Suprapubic skin (tissue), 4 donors: ENCODE measurements around the gene SLC13A5. TPM values are rescaled to one million over a fixed set of nuclear protein-coding genes. Genes with fewer than 3 reads are reported as not detected.

Experiments used
- DNase-seq, 2 donors: peaks; one replicate each; pipeline ENCODE4 v3.0.0-alpha.2; 2019; ENCODE audit warnings: low spot score in 2 of 2
- H3K27ac ChIP-seq: fragments of 200-600 bp; sonication (generic); one replicate; pipeline ENCODE4 v1.5.1; 2019
- H3K27me3 ChIP-seq: fragments of 200-600 bp; sonication (generic); one replicate; pipeline ENCODE4 v1.5.1; 2019
- H3K36me3 ChIP-seq: fragments of 200-600 bp; sonication (generic); one replicate; pipeline ENCODE4 v1.5.1; 2019
- H3K4me1 ChIP-seq: fragments of 200-600 bp; sonication (generic); one replicate; pipeline ENCODE4 v1.5.1; 2019
- H3K4me3 ChIP-seq: fragments of 200-600 bp; sonication (generic); one replicate; pipeline ENCODE4 v1.5.1; 2019; ENCODE audit warnings: mild to moderate bottlenecking
- H3K9me3 ChIP-seq: fragments of 200-600 bp; sonication (generic); one replicate; pipeline ENCODE4 v1.5.1; 2019
- EP300 ChIP-seq: sonication (generic); formaldehyde crosslinking; IDR thresholded peaks from one replicate; pipeline ENCODE4 v1.6.1; 2017; ENCODE audit warnings: antibody characterized with exemption
- POLR2A ChIP-seq, 2 donors: fragments of 450-650 bp; IDR thresholded peaks; one replicate each; pipeline ENCODE4 v1.6.1; 2017; ENCODE audit warnings: antibody characterized with exemption in 2 of 2, mild to moderate bottlenecking in 2 of 2, moderate library complexity in 2 of 2
- POLR2AphosphoS5 ChIP-seq, 3 donors: sonication (generic); formaldehyde crosslinking; IDR thresholded peaks; one replicate each; pipeline ENCODE4 v1.6.1; 2017; ENCODE audit warnings: antibody characterized with exemption in 3 of 3
- whole genome bisulfite sequencing: methylation state at CpG from one replicate; pipeline ENCODE4 v1.1.5; 2018; 5-methylcytosine and 5-hydroxymethylcytosine counted together
- total RNA-seq, 4 donors: library from RNA; depleted of rRNA; stranded (reverse); fragments of >200 nt; gene quantifications; one replicate each; pipeline ENCODE4 v1.1.0, GENCODE V29; 2016
- TF ChIP-seq, protein P1 (sequence below), 2 donors: fragments of 200-600 bp in 1 of 2; fragments of 450-650 bp in 1 of 2; sonication (generic) in 1 of 2; IDR thresholded peaks; one replicate each; pipeline ENCODE4 v1.5.1; 2016 to 2019; ENCODE audit warnings: antibody characterized with exemption in 2 of 2, mild to moderate bottlenecking in 1 of 2, moderate library complexity in 1 of 2

SLC13A5 gene
- total RNA-seq, 4 donors from 2014 or later = 0.72 TPM; not detected in 3

DNA sequence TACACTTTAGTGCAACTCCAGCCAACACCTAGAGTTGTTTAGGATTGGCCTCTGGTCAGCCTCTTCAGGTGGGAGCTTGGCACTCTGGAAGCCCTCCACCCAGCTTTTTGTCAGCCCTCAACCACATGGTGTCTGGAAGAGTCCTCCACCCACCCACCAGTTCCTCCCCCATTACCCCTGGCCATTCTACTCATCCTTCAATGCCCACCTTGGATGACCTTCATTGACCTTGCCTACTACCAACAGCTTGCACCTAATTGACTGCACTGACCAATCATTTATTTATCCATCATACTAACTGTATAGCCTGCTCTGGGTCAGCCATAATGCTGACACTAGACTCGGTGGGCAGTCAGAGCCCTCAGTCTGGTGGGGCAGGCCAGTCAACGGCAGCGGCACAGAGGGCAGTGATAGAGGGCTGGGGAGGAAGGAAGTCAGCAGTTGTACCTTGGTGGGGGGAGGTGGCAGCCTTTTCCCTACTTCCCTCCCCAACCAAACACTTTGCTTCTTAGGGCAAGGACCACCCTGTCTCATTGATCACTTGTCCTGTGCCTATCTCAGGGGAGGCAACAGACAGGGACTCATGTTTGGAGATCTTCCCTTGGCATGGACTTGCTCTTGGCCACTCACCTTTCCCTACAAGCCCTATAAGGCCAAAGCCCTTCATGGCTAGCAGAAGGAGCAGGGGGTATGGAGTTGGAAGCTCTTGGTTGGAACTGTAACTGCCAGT is 29.3 kb downstream of the SLC13A5 start:
- Histone ChIP-seq H3K27ac (no peak overlapping the region), H3K4me3 (no peak overlapping the region), H3K4me1 (no peaks in the 10 kb centered on the region), H3K36me3 (no peaks in the 10 kb centered on the region), H3K9me3 (no peaks in the 10 kb centered on the region), H3K27me3 (peaks cover 24% of the 10 kb centered on the region)
- 93% methylated on average over 3 of the region's 3 CpGs for WGBS
- DNase-seq = no peak
- TF ChIP-seq POLR2AphosphoS5 (IDR thresholded peaks at IDR 0.05) (no peak), POLR2A (IDR thresholded peaks at IDR 0.05) (no peak), EP300 (no peak)
- TF ChIP-seq, protein P1, sequence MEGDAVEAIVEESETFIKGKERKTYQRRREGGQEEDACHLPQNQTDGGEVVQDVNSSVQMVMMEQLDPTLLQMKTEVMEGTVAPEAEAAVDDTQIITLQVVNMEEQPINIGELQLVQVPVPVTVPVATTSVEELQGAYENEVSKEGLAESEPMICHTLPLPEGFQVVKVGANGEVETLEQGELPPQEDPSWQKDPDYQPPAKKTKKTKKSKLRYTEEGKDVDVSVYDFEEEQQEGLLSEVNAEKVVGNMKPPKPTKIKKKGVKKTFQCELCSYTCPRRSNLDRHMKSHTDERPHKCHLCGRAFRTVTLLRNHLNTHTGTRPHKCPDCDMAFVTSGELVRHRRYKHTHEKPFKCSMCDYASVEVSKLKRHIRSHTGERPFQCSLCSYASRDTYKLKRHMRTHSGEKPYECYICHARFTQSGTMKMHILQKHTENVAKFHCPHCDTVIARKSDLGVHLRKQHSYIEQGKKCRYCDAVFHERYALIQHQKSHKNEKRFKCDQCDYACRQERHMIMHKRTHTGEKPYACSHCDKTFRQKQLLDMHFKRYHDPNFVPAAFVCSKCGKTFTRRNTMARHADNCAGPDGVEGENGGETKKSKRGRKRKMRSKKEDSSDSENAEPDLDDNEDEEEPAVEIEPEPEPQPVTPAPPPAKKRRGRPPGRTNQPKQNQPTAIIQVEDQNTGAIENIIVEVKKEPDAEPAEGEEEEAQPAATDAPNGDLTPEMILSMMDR (IDR thresholded peaks at IDR 0.05) = no peak

DNA sequence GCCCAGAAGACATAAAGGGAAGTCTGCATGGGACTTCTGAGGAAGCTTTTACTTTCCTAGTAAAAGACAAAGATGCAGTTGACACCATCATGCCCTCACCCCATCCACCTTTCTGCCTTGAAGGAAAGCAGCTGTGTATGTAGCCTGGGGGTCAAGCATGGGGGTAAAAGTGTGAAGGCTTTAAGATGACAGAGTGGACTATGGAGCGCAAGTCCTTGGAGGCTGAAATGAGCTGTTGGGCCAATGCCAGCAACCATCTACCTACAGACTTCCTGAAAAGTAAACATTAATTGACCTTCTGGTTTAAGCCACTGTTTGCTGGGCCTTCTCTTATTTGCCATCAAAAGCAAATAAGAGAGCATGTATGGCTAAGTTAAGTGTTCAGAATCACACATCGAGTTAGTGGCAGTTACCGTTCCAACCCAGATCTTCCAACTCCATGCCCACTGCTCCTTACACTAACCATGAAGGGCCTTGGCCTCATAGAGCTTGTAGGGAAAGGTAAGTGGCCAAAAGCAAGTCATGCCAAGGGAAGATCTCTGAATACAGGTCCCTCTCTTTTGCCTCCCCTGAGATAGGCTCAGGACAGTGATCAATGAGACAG is 30.0 kb downstream of the SLC13A5 start:
- Histone ChIP-seq H3K27me3 (peaks cover 30% of the 10 kb centered on the region), H3K36me3 (no peaks in the 10 kb centered on the region), H3K4me1 (no peaks in the 10 kb centered on the region), H3K4me3 (no peak overlapping the region), H3K9me3 (no peaks in the 10 kb centered on the region), H3K27ac (no peak overlapping the region)
- TF ChIP-seq, protein P1 (IDR thresholded peaks at IDR 0.05) = no peak
- TF ChIP-seq EP300 (no peak), POLR2AphosphoS5 (IDR thresholded peaks at IDR 0.05) (no peak), POLR2A (IDR thresholded peaks at IDR 0.05) (no peak)
- no peak for DNase-seq
- 98% methylated on average over 3 of the region's 3 CpGs for whole genome bisulfite sequencing

DNA sequence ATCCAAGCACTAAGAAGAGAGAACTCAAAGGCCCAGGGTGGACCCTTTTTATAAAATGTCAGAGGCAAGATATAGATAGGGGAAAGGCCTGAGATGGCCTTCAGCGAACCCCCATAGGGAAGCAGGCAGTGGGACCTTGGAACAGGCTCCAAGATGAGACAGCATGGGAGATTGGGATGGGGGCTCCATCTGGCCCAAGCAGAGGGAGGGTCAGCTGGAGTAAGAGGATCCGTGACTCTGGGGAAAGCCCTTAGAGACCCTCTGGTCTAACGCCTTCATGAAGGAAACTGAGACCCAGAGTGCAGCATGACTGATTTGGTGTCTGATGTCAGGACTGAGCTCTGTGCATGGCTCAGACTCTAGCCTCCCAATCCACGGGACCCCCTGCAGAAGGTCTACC is 30.8 kb downstream of the SLC13A5 start:
- 88% methylated on average over 4 of the region's 4 CpGs for WGBS
- no peak for TF ChIP-seq POLR2AphosphoS5 (IDR thresholded peaks at IDR 0.05)
- TF ChIP-seq POLR2A (IDR thresholded peaks at IDR 0.05) = no peak
- no peak for TF ChIP-seq EP300
- TF ChIP-seq, protein P1 (IDR thresholded peaks at IDR 0.05) = no peak
- Histone ChIP-seq H3K27ac (no peak overlapping the region), H3K4me3 (no peak overlapping the region), H3K4me1 (no peaks in the 10 kb centered on the region), H3K36me3 (no peaks in the 10 kb centered on the region), H3K27me3 (peaks cover 36% of the 10 kb centered on the region), H3K9me3 (no peaks in the 10 kb centered on the region)
- DNase-seq = no peak

DNA sequence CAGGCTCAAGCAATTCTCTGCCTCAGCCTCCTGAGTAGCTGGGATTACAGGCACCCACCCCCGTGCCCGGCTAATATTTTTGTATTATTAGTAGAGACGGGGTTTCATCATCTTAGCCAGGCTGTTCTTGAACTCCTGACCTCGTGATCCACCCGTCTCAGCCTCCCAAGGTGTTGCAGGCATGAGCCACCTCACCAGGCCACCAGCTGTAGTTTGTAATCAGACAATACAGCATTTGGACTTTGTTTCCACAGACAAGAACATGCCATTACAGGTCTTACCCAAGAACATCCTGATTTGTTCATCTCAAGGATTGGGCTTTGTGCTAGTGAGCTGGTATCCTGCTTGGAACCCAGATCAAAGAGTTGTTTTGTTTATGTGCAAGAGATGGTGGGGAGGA is 31.5 kb downstream of the SLC13A5 start:
- DNase-seq = no peak
- H3K9me3 ChIP-seq = no peaks in the 10 kb centered on the region
- H3K4me1 ChIP-seq = no peaks in the 10 kb centered on the region
- H3K4me3 ChIP-seq = no peak overlapping the region
- TF ChIP-seq POLR2A (IDR thresholded peaks at IDR 0.05) = no peak
- no peak for TF ChIP-seq POLR2AphosphoS5 (IDR thresholded peaks at IDR 0.05)
- TF ChIP-seq EP300 = no peak
- TF ChIP-seq, protein P1 (IDR thresholded peaks at IDR 0.05) = no peak
- H3K27ac ChIP-seq = no peak overlapping the region
- peaks cover 42% of the 10 kb centered on the region for H3K27me3 ChIP-seq
- H3K36me3 ChIP-seq = no peaks in the 10 kb centered on the region
- 69% methylated on average over 5 of the region's 5 CpGs for WGBS

DNA sequence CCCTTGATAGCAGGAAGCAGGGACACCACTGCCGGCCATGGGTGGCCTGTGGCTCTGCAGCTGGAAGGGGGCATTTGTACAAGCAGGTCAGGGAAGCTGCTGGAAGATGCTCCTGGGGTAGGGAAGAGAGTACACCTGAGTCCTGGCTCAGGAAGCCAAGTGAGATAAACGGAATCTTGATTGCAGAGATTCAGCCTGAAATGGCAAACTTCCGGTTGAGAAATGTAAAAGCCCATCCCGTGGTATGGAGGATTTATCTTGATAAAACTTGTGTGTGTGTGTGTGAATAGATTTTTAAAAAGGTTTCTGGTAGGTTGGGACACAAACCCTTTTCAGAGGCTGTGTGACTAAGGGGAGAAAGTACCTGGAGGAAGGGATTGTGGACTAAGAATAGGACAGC is 32.0 kb downstream of the SLC13A5 start:
- H3K9me3 ChIP-seq = no peaks in the 10 kb centered on the region
- no peak for TF ChIP-seq POLR2A (IDR thresholded peaks at IDR 0.05)
- TF ChIP-seq EP300 = no peak
- TF ChIP-seq POLR2AphosphoS5 (IDR thresholded peaks at IDR 0.05) = no peak
- TF ChIP-seq, protein P1 (IDR thresholded peaks at IDR 0.05) = no peak
- H3K4me3 ChIP-seq = no peak overlapping the region
- no peaks in the 10 kb centered on the region for H3K36me3 ChIP-seq
- 77% methylated on average over 4 of the region's 4 CpGs for WGBS
- no peak for DNase-seq
- no peaks in the 10 kb centered on the region for H3K4me1 ChIP-seq
- H3K27ac ChIP-seq = no peak overlapping the region
- H3K27me3 ChIP-seq = peaks cover 45% of the 10 kb centered on the region
